Panc1 (cell line): ENCODE data around the gene MAGI1. TPM values are rescaled to one million over a fixed set of nuclear protein-coding genes. Genes with fewer than 3 reads are reported as not detected.

Source experiments
- ATAC-seq: fragments of 200-7000 bp; cut with Tn5 transposase; 2 replicates; pipeline ENCODE4 v1.9.1; 2020; ENCODE audit warnings: mild to moderate bottlenecking, moderate library complexity
- BruUV-seq: library from RNA; stranded (reverse); fragments of 400-500 nt; replicated peaks from 2 replicates; lab custom pipeline; 2021; lab: Mats Ljungman, UMichigan
- CTCF ChIA-PET: fragments of 300-600 bp; sonication (Branson Sonifier 250); formaldehyde crosslinking; loops from one replicate; lab custom pipeline; 2022; ENCODE audit warnings: antibody characterized with exemption; lab: Charles Lee
- POLR2A ChIA-PET: fragments of 300-600 bp; sonication (Branson Sonifier 250); formaldehyde crosslinking; loops from one replicate; lab custom pipeline; 2022; ENCODE audit warnings: antibody characterized with exemption; lab: Charles Lee
- DNase-seq: peaks from one replicate; pipeline ENCODE4 v3.0.0-alpha.2; 2010; ENCODE audit warnings: low read depth, low spot score
- H3K27ac ChIP-seq: 2 replicates; pipeline ENCODE4 v1.5.1; 2011; ENCODE audit warnings: mild to moderate bottlenecking, low read length, inconsistent platforms
- H3K27me3 ChIP-seq: fragments of 200-500 bp; sonication (Bioruptor generic); 2 replicates; pipeline ENCODE4 v1.6.0; 2014; ENCODE audit warnings: low read length, inconsistent platforms; ENCODE audit not compliant: control insufficient read depth, insufficient read depth
- H3K36me3 ChIP-seq: fragments of 200-500 bp; sonication (Bioruptor generic); 2 replicates; pipeline ENCODE4 v1.5.1; 2014; ENCODE audit warnings: inconsistent platforms, mild to moderate bottlenecking, low read length, moderate library complexity; ENCODE audit not compliant: control insufficient read depth, insufficient read depth
- H3K4me1 ChIP-seq: 2 replicates; pipeline ENCODE4 v1.5.1; 2011; ENCODE audit warnings: inconsistent platforms, mild to moderate bottlenecking, low read length, moderate library complexity; ENCODE audit not compliant: control insufficient read depth, insufficient read depth
- H3K4me3 ChIP-seq, 2 experiments: 2 replicates each; pipeline ENCODE4 v1.5.1; 2011 to 2012; ENCODE audit warnings: low read depth in 2 of 2, low read length in 2 of 2, mild to moderate bottlenecking in 2 of 2, inconsistent platforms in 1 of 2, moderate library complexity in 1 of 2
- H3K9me3 ChIP-seq: fragments of 200-500 bp; sonication (Bioruptor generic); 2 replicates; pipeline ENCODE4 v1.5.1; 2014; ENCODE audit warnings: low read depth, mild to moderate bottlenecking, inconsistent platforms, low read length, moderate library complexity; ENCODE audit not compliant: control insufficient read depth, insufficient read depth
- CTCF ChIP-seq: fragments of 450-650 bp; IDR thresholded peaks from 2 replicates; pipeline ENCODE4 v1.5.1; 2017; ENCODE audit warnings: mild to moderate bottlenecking
- POLR2AphosphoS5 ChIP-seq: IDR thresholded peaks from 2 replicates; pipeline ENCODE4 v1.6.1; 2012; ENCODE audit warnings: mild to moderate bottlenecking, low read depth, low read length, moderate library complexity
- REST ChIP-seq, 2 experiments: IDR thresholded peaks; 2 replicates each; pipeline ENCODE4 v1.6.1; 2011 to 2012; ENCODE audit warnings: low read depth in 2 of 2, control low read depth in 1 of 2, low read length in 1 of 2, mild to moderate bottlenecking in 1 of 2, moderate library complexity in 1 of 2; ENCODE audit not compliant: insufficient read depth in 1 of 2
- SIN3A ChIP-seq: IDR thresholded peaks from 2 replicates; pipeline ENCODE4 v1.6.1; 2012; ENCODE audit warnings: low read depth, mild to moderate bottlenecking, low read length, moderate library complexity, borderline replicate concordance; ENCODE audit not compliant: insufficient read depth
- TCF7L2 ChIP-seq: IDR thresholded peaks from 2 replicates; pipeline ENCODE4 v1.6.1; 2011; ENCODE audit warnings: mild to moderate bottlenecking, low read depth, low read length, inconsistent platforms
- in situ Hi-C: cut with HindIII; loops from 2 replicates; pipeline ENCODE4 v1.10.0; 2016; ENCODE audit warnings: low sequenced_read_pairs, low pct_unique_long_range_greater_than_20kb
- intact Hi-C: fragments of 100-400 bp; cut with micrococcal nuclease; formaldehyde crosslinking; loops from one replicate; pipeline ENCODE4 v1.10.0; 2022; ENCODE audit not compliant: unreplicated experiment
- total RNA-seq: library from RNA; stranded (reverse); gene quantifications from one replicate; pipeline ENCODE4 v1.2.1, GENCODE V29; 2021; ENCODE audit not compliant: unreplicated experiment

The MAGI1 gene
- total RNA-seq, 1 experiment from 2014 or later: 9.5 TPM

GRCh38 chr3:65897766-65898165 lies 141.0 kb downstream of the MAGI1 start:
- Histone ChIP-seq H3K27ac (no peak overlapping the region), H3K4me1 (no peaks in the 10 kb centered on the region), H3K4me3 (no peak overlapping the region), H3K9me3 (no peaks in the 10 kb centered on the region), H3K36me3 (no peaks in the 10 kb centered on the region), H3K27me3 (no peaks in the 10 kb centered on the region)
- no peak for ATAC-seq
- POLR2A ChIA-PET: no interaction called here
- in situ Hi-C loops (no loop called here), intact Hi-C loops (no loop called here)
- TF ChIP-seq SIN3A: no peak
- TF ChIP-seq CTCF: no peak
- no peak for TF ChIP-seq REST (IDR thresholded peaks at IDR 0.05; ENCODE audit: insufficient read depth in 1 of 2, low read depth in 2 of 2, low read length in 1 of 2)
- no peak for TF ChIP-seq POLR2AphosphoS5
- no peak for TF ChIP-seq TCF7L2
- no peak for DNase-seq
- BruUV-seq: no TSS peak
- CTCF ChIA-PET: no interaction called here

- no TSS peak for BruUV-seq
- in situ Hi-C loops: no loop called here
- POLR2A ChIA-PET: no interaction called here
- H3K4me3 ChIP-seq: no peak overlapping the region
- CTCF ChIA-PET: interaction anchor here (0.6 kb wide), 1 partner anchor 80 kb away, joined by 3 read pairs; no protein-coding TSS in a partner anchor
- ATAC-seq: no peak
- H3K9me3 ChIP-seq: no peaks in the 10 kb centered on the region
- intact Hi-C loops: no loop called here
- TF ChIP-seq TCF7L2: no peak
- TF ChIP-seq CTCF: no peak
- no peak for TF ChIP-seq SIN3A
- TF ChIP-seq REST (IDR thresholded peaks at IDR 0.05; ENCODE audit: insufficient read depth in 1 of 2, low read depth in 2 of 2, low read length in 1 of 2): no peak
- no peak for TF ChIP-seq POLR2AphosphoS5
- DNase-seq: no peak
- H3K27ac ChIP-seq: no peak overlapping the region
- no peaks in the 10 kb centered on the region for H3K36me3 ChIP-seq
- H3K4me1 ChIP-seq: no peaks in the 10 kb centered on the region
- H3K27me3 ChIP-seq: no peaks in the 10 kb centered on the region
Observed at GRCh38 chr3:65896321-65896720, 142.4 kb downstream of the MAGI1 start.
